ENCODE data around the gene KDM4B. TPM values are rescaled to one million over a fixed set of nuclear protein-coding genes. Genes with fewer than 3 reads are reported as not detected.

The KDM4B gene
- total RNA-seq, 1 donor from 2014 or later = 21.2 TPM

DNA sequence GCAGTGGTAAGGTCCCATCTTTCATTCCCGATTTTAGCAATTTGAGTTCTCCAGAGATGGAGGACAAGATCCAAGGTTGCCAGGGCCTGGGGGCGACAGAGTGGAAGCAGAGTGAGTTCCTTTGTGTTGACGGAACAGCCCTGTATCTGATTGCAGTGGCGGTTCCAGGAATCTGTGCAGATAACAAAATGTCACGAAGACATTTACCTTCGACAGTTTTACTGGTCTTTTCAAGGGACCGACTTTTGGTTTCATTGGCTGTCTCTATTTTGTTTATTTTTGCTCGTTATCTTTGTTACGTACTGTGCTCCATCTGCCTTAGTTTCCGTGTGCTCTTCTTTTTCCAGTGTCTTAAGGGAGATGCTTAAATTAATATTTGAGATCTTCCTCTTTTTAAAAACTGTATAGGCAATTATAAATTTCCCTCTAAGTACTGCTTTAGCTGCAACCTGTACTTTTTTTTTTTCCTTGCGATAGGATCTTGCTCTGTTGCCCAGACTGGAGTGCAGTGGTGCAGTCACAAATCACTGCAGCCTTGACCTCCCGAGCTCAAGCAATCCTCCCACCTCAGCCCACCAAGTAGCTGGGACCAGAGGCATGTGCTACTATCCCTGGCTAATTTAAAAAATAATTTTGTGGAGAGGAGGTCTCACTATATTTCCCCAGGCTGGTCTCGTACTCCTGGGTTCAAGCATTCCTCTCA lies 23.2 kb downstream of the KDM4B start:
- Histone ChIP-seq H3K27me3 (ENCODE audit: control insufficient read depth, insufficient read depth, low read length) (no peaks in the 10 kb centered on the region), H3K36me3 (ENCODE audit: control insufficient read depth, insufficient read depth, low read length) (no peaks in the 10 kb centered on the region), H3K4me3 (ENCODE audit: low read depth, low read length) (no peak overlapping the region)
- DNase-seq (ENCODE audit: low read depth) = no peak
- TF ChIP-seq, protein P1, sequence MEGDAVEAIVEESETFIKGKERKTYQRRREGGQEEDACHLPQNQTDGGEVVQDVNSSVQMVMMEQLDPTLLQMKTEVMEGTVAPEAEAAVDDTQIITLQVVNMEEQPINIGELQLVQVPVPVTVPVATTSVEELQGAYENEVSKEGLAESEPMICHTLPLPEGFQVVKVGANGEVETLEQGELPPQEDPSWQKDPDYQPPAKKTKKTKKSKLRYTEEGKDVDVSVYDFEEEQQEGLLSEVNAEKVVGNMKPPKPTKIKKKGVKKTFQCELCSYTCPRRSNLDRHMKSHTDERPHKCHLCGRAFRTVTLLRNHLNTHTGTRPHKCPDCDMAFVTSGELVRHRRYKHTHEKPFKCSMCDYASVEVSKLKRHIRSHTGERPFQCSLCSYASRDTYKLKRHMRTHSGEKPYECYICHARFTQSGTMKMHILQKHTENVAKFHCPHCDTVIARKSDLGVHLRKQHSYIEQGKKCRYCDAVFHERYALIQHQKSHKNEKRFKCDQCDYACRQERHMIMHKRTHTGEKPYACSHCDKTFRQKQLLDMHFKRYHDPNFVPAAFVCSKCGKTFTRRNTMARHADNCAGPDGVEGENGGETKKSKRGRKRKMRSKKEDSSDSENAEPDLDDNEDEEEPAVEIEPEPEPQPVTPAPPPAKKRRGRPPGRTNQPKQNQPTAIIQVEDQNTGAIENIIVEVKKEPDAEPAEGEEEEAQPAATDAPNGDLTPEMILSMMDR (IDR thresholded peaks at IDR 0.05; ENCODE audit: insufficient read depth, low read length, poor library complexity, severe bottlenecking) = no peak

- H3K27me3 ChIP-seq (ENCODE audit: control insufficient read depth, insufficient read depth, low read length) = no peaks in the 10 kb centered on the region
- no peak for DNase-seq (ENCODE audit: low read depth)
- no peaks in the 10 kb centered on the region for H3K36me3 ChIP-seq (ENCODE audit: control insufficient read depth, insufficient read depth, low read length)
- no peak overlapping the region for H3K4me3 ChIP-seq (ENCODE audit: low read depth, low read length)
- TF ChIP-seq, protein P1 (IDR thresholded peaks at IDR 0.05; ENCODE audit: insufficient read depth, low read length, poor library complexity, severe bottlenecking) = no peak
Measured at GRCh38 chr19:4993683-4994082, 24.8 kb downstream of the KDM4B start.

DNA sequence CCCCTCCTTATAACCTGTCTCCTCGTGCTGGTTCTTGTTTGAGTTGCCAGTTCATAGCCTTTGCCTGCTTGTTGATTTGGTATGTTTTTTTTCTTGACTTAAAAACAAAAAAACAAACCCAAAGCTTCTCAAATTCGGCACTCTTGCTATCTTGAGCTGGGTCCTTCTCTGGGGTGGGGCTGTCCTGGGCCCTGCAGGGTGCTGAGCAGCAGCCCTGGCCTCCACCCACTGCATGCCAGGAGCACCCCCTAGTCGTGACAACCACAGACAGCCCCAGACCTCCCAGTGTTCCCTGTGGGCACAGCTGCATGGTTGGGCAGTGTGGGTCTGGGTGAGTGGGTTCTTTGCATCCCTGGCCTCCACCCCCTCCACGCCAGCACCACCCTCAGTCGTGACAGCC lies 27.8 kb downstream of the KDM4B start:
- Histone ChIP-seq H3K36me3 (ENCODE audit: control insufficient read depth, insufficient read depth, low read length) (no peaks in the 10 kb centered on the region), H3K4me3 (ENCODE audit: low read depth, low read length) (no peak overlapping the region), H3K27me3 (ENCODE audit: control insufficient read depth, insufficient read depth, low read length) (no peaks in the 10 kb centered on the region)
- TF ChIP-seq, protein P1 (IDR thresholded peaks at IDR 0.05; ENCODE audit: insufficient read depth, low read length, poor library complexity, severe bottlenecking) = no peak
- no peak for DNase-seq (ENCODE audit: low read depth)

GRCh38 chr19:4997297-4997696 lies 28.4 kb downstream of the KDM4B start:
- DNase-seq (ENCODE audit: low read depth) = no peak
- Histone ChIP-seq H3K36me3 (ENCODE audit: control insufficient read depth, insufficient read depth, low read length) (no peaks in the 10 kb centered on the region), H3K4me3 (ENCODE audit: low read depth, low read length) (no peak overlapping the region), H3K27me3 (ENCODE audit: control insufficient read depth, insufficient read depth, low read length) (no peaks in the 10 kb centered on the region)
- TF ChIP-seq, protein P1 (IDR thresholded peaks at IDR 0.05; ENCODE audit: insufficient read depth, low read length, poor library complexity, severe bottlenecking) = no peak

DNA sequence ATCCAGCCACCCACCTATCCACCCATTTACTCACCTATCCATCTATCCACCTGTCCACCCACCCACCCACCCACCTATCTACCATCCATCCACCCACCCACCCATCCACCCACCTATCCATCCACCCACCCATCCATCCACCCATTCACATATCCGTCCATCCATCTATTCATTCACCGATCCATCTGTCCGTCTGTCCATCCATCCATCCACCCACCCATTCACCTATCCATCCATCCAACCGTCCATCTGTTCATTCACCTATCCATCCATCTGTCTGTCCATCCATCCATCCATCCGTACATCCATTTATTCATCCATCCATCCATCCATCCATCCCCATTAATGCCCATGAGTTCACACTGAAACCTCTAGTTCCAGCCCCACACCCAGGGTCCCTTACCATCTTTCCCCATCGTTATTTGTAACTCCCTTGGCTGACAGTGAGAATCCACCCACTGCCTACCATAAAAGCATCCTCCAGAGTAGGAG lies 31.3 kb downstream of the KDM4B start:
- TF ChIP-seq, protein P1 (IDR thresholded peaks at IDR 0.05; ENCODE audit: insufficient read depth, low read length, poor library complexity, severe bottlenecking) = no peak
- H3K4me3 ChIP-seq (ENCODE audit: low read depth, low read length) = no peak overlapping the region
- H3K36me3 ChIP-seq (ENCODE audit: control insufficient read depth, insufficient read depth, low read length) = no peaks in the 10 kb centered on the region
- no peaks in the 10 kb centered on the region for H3K27me3 ChIP-seq (ENCODE audit: control insufficient read depth, insufficient read depth, low read length)
- DNase-seq (ENCODE audit: low read depth) = no peak

DNA sequence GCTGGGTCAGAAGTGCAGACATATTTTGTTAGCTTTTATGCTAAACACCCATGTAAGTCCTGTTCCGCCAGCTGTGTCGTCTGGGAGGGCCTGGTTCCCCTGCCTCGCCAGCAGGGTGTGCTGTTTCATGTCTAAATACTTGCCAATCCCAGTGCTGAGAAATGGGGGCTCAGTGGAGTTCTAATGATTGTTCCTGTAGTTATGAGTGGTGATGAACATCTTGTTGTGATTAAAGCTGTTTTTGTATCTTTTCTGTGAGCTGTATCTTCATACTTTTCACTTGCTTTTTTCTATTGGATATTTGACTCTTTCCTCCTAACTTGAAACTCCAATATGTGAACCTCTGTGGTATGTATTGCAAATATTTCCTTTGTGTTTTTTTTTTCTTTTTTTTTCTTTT lies 32.7 kb downstream of the KDM4B start:
- Histone ChIP-seq H3K36me3 (ENCODE audit: control insufficient read depth, insufficient read depth, low read length) (no peaks in the 10 kb centered on the region), H3K27me3 (ENCODE audit: control insufficient read depth, insufficient read depth, low read length) (no peaks in the 10 kb centered on the region), H3K4me3 (ENCODE audit: low read depth, low read length) (no peak overlapping the region)
- TF ChIP-seq, protein P1 (IDR thresholded peaks at IDR 0.05; ENCODE audit: insufficient read depth, low read length, poor library complexity, severe bottlenecking) = peak; percentile 71
- DNase-seq (ENCODE audit: low read depth) = no peak

Measured in kidney epithelial cell (primary cell).